Duodenal mucosa (tissue), 2 donors: Measurements from ENCODE around the gene TEX22.

Experiments
- H3K27ac ChIP-seq: one replicate; pipeline ENCODE4 v1.7.0; 2013; ENCODE audit warnings: low read depth, low read length
- H3K27me3 ChIP-seq, 2 donors: one replicate each; pipeline ENCODE4 v1.7.0; 2013; ENCODE audit warnings: low read length in 2 of 2, control low read depth in 1 of 2; ENCODE audit not compliant: insufficient read depth in 2 of 2, control insufficient read depth in 1 of 2
- H3K36me3 ChIP-seq, 2 donors: one replicate each; pipeline ENCODE4 v1.7.0; 2013; ENCODE audit warnings: low read length in 2 of 2, control low read depth in 1 of 2; ENCODE audit not compliant: insufficient read depth in 2 of 2, control insufficient read depth in 1 of 2
- H3K4me1 ChIP-seq, 2 donors: one replicate each; pipeline ENCODE4 v1.7.0; 2013; ENCODE audit warnings: low read length in 2 of 2, control low read depth in 1 of 2; ENCODE audit not compliant: insufficient read depth in 2 of 2, control insufficient read depth in 1 of 2
- H3K4me3 ChIP-seq, 2 donors: one replicate each; pipeline ENCODE4 v1.7.0; 2013; ENCODE audit warnings: low read length in 2 of 2, low read depth in 1 of 2
- H3K9ac ChIP-seq, 2 donors: one replicate each; pipeline ENCODE4 v1.7.0; 2013; ENCODE audit warnings: low read length in 2 of 2, low read depth in 1 of 2
- H3K9me3 ChIP-seq, 2 donors: one replicate each; pipeline ENCODE4 v1.7.0; 2013; ENCODE audit warnings: low read length in 2 of 2, control low read depth in 1 of 2; ENCODE audit not compliant: control insufficient read depth in 1 of 2

The TEX22 gene

GRCh38 chr14:105421723-105422615 lies 23.6 kb downstream of the TEX22 start:
- no peaks in the 10 kb centered on the region for H3K27me3 ChIP-seq
- H3K4me3 ChIP-seq = no peak overlapping the region
- peaks cover 21 to 40% of the 10 kb centered on the region in 2 donors for H3K4me1 ChIP-seq
- no peak overlapping the region for H3K9ac ChIP-seq
- no peaks in the 10 kb centered on the region for H3K9me3 ChIP-seq
- H3K36me3 ChIP-seq = peaks cover 0 to 5% of the 10 kb centered on the region in 2 donors
- H3K27ac ChIP-seq = no peak overlapping the region

GRCh38 chr14:105422695-105423487 lies 24.6 kb downstream of the TEX22 start:
- Histone ChIP-seq H3K27ac (no peak overlapping the region), H3K27me3 (no peaks in the 10 kb centered on the region), H3K9ac (no peak overlapping the region), H3K4me3 (no peak overlapping the region), H3K9me3 (no peaks in the 10 kb centered on the region), H3K4me1 (peaks cover 17 to 35% of the 10 kb centered on the region in 2 donors), H3K36me3 (peaks cover 0 to 5% of the 10 kb centered on the region in 2 donors)

GRCh38 chr14:105423488-105424195 lies 25.3 kb downstream of the TEX22 start:
- H3K9ac ChIP-seq = no peak overlapping the region
- no peaks in the 10 kb centered on the region for H3K27me3 ChIP-seq
- H3K36me3 ChIP-seq = peaks cover 0 to 5% of the 10 kb centered on the region in 2 donors
- H3K27ac ChIP-seq = no peak overlapping the region
- no peaks in the 10 kb centered on the region for H3K9me3 ChIP-seq
- H3K4me3 ChIP-seq = no peak overlapping the region
- peaks cover 13 to 28% of the 10 kb centered on the region in 2 donors for H3K4me1 ChIP-seq

GRCh38 chr14:105424861-105425260 lies 26.5 kb downstream of the TEX22 start:
- no peaks in the 10 kb centered on the region for H3K9me3 ChIP-seq
- H3K9ac ChIP-seq = no peak overlapping the region
- peaks cover 6 to 20% of the 10 kb centered on the region in 2 donors for H3K4me1 ChIP-seq
- peaks cover 0 to 5% of the 10 kb centered on the region in 2 donors for H3K36me3 ChIP-seq
- no peaks in the 10 kb centered on the region for H3K27me3 ChIP-seq
- H3K27ac ChIP-seq = no peak overlapping the region
- no peak overlapping the region for H3K4me3 ChIP-seq

- Histone ChIP-seq H3K9me3 (no peaks in the 10 kb centered on the region), H3K27ac (no peak overlapping the region), H3K9ac (no peak overlapping the region), H3K4me3 (no peak overlapping the region), H3K27me3 (no peaks in the 10 kb centered on the region), H3K36me3 (peaks cover 0 to 8% of the 10 kb centered on the region in 2 donors), H3K4me1 (peaks cover 6 to 14% of the 10 kb centered on the region in 2 donors)
Measured at GRCh38 chr14:105425823-105426247, 27.5 kb downstream of the TEX22 start.

GRCh38 chr14:105426416-105427130 lies 28.2 kb downstream of the TEX22 start:
- Histone ChIP-seq H3K27me3 (no peaks in the 10 kb centered on the region), H3K27ac (no peak overlapping the region), H3K4me1 (peaks cover 6% of the 10 kb centered on the region in 2 donors), H3K9ac (no peak overlapping the region), H3K9me3 (no peaks in the 10 kb centered on the region), H3K4me3 (no peak overlapping the region), H3K36me3 (peaks cover 0 to 8% of the 10 kb centered on the region in 2 donors)

GRCh38 chr14:105427412-105427811 lies 29.1 kb downstream of the TEX22 start:
- Histone ChIP-seq H3K27ac (no peak overlapping the region), H3K4me1 (no peaks in the 10 kb centered on the region), H3K9ac (no peak overlapping the region), H3K27me3 (no peaks in the 10 kb centered on the region), H3K36me3 (peaks cover 0 to 8% of the 10 kb centered on the region in 2 donors), H3K9me3 (no peaks in the 10 kb centered on the region), H3K4me3 (no peak overlapping the region)

GRCh38 chr14:105427936-105428485 lies 29.7 kb downstream of the TEX22 start:
- H3K9me3 ChIP-seq = no peaks in the 10 kb centered on the region

GRCh38 chr14:105430042-105430441 lies 31.7 kb downstream of the TEX22 start:
- Histone ChIP-seq H3K4me3 (no peak overlapping the region), H3K27me3 (no peaks in the 10 kb centered on the region), H3K9me3 (no peaks in the 10 kb centered on the region), H3K27ac (no peak overlapping the region), H3K36me3 (peaks cover 0 to 8% of the 10 kb centered on the region in 2 donors), H3K4me1 (no peaks in the 10 kb centered on the region), H3K9ac (no peak overlapping the region)

More at GRCh38 chr14:105427936-105428485, 29.7 kb downstream of the TEX22 start:
- Histone ChIP-seq H3K27me3 (no peaks in the 10 kb centered on the region), H3K36me3 (peaks cover 0 to 8% of the 10 kb centered on the region in 2 donors), H3K9ac (no peak overlapping the region), H3K27ac (no peak overlapping the region), H3K4me3 (no peak overlapping the region), H3K4me1 (no peaks in the 10 kb centered on the region)
